22Rv1 (cell line): ENCODE data around the gene PTPRM.

Experiments used
- H3K27ac ChIP-seq: fragments of 450-650 bp; 2 replicates; pipeline ENCODE4 v1.5.1; 2017
- ZFX ChIP-seq: fragments of 450-650 bp; IDR thresholded peaks from 2 replicates; pipeline ENCODE4 v1.6.1; 2017; ENCODE audit warnings: antibody characterized with exemption, borderline replicate concordance
- TF ChIP-seq, protein P1 (sequence below): fragments of 450-650 bp; IDR thresholded peaks from 2 replicates; pipeline ENCODE4 v1.5.1; 2017; ENCODE audit warnings: mild to moderate bottlenecking

PTPRM gene

DNA sequence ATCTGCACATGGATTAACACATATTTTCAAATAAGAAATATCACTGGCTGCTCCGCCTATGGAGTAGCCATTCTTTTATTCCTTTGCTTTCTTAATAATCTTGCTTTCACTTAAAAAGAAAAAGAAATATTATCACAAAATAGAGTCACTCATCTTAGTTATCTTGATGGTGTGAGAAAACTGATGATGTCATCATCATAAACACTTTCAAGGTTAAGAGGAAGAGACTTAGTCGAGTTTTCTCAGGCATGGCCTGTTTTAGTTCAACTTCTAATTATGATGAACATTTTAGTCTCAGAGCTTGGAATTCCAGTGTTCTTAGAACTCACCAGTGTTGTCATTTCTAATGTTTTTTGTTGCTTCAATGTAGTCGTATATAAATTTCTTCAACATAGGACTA lies 506.1 kb downstream of the PTPRM start:
- TF ChIP-seq, protein P1, sequence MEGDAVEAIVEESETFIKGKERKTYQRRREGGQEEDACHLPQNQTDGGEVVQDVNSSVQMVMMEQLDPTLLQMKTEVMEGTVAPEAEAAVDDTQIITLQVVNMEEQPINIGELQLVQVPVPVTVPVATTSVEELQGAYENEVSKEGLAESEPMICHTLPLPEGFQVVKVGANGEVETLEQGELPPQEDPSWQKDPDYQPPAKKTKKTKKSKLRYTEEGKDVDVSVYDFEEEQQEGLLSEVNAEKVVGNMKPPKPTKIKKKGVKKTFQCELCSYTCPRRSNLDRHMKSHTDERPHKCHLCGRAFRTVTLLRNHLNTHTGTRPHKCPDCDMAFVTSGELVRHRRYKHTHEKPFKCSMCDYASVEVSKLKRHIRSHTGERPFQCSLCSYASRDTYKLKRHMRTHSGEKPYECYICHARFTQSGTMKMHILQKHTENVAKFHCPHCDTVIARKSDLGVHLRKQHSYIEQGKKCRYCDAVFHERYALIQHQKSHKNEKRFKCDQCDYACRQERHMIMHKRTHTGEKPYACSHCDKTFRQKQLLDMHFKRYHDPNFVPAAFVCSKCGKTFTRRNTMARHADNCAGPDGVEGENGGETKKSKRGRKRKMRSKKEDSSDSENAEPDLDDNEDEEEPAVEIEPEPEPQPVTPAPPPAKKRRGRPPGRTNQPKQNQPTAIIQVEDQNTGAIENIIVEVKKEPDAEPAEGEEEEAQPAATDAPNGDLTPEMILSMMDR = no peak
- TF ChIP-seq ZFX = no peak
- H3K27ac ChIP-seq = no peak overlapping the region

DNA sequence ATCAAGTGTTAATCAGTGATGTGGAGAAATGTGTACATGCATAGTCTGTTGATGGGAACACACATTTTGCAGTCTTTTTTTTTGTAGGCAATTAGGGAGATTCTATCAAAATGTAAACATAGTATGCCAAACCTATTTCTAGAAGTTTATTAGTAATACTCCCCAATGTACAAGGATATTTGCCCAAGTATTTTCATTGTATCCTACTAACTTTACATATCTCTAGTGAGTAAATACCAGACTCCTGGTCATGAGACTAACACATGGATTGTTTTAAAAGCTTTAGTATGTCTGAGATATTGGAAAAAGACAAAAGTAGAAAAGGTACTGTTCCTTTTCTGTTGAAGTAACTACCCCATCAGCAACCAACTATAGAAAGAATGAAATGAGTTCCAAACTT lies 513.0 kb downstream of the PTPRM start:
- TF ChIP-seq, protein P1 = no peak
- TF ChIP-seq ZFX = no peak
- H3K27ac ChIP-seq = no peak overlapping the region

DNA sequence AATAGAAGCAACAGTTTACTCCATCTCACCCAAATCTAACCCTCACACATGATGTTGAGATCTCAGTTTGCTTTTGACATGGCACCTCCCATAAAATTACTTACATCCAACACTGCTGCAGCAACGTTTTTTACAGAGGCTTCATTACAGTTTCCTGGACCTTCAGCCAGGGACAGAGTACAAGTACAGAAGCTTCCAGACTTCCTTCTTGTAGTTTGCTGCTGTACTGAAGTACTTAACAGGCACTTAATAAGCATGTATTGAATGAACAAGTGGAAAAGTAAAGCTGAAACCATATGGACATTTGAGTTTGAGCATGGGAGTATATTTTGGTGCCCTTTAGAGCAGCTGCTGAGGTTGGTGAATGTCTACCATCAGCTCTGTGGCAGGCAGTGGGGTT lies 514.2 kb downstream of the PTPRM start:
- no peak for TF ChIP-seq ZFX
- TF ChIP-seq, protein P1 = no peak
- no peak overlapping the region for H3K27ac ChIP-seq

DNA sequence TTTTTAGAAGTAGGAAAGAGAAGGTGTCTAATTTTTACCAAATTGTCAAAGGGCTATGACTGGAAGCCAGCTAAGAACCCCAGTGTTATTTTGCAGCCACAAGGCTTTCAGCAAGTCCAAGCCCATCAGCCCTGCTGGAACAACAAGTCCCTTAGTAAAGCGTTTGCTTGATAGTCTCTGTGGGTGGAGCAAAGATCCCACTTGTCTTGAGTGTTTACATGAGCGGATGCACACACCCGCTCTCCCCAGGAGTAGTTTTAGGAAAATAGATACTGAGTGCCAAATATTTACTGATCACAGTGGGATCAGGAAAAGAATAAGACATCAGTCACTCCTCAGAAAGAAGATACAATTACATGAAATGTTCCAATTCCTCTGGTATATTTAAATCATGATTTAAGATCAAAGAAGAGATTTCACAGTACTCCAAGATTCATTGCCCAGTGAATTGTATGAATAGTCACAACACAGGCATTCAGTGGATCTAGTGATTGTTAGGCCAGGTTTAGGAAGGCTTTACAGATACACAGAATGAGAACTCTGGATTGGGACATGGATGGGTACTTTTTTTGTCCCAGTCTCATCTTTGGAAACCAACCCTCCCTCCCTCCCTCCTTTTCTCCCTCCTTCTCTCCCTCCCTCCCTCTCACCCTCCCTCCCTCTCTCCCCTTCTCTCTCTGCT lies 514.9 kb downstream of the PTPRM start:
- no peak overlapping the region for H3K27ac ChIP-seq
- TF ChIP-seq, protein P1 = no peak
- no peak for TF ChIP-seq ZFX

DNA sequence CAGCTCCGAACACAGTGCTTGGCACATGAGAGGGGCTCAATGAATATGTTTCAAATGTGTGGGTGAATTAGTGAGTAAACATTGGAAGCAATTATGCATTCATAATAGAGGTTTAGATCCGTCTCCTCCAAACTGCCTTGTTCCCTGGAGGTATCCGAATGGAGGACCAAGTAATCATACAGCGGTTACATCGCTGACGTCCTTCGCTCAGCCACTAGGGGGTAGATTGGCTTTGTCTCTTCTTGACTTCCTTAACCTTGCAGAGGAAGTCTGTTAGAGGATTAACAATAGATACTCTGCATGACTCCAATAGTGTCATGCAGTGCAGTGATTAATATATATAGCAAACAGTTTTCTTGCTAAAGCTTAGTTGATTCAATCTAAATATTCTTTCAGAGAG lies 517.0 kb downstream of the PTPRM start:
- no peak for TF ChIP-seq ZFX
- TF ChIP-seq, protein P1 = peak; percentile 49
- no peak overlapping the region for H3K27ac ChIP-seq

DNA sequence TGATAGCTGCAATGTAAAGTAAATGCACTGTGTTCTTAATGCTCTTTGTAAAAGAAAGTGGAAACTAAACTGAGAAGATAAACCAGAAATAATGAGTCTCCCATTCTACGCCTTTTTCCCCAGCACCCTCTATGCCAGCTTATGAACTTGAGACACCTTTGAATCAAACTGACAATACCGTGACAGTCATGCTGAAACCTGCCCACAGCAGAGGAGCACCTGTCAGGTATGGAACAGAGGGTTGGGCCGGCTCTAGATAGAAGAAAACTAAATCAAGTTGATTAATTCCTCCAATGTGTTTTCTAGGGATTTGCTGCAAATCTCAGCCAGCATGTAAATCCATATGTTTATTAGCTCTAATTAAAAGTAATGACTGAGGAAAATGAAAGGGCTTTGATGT lies 521.5 kb downstream of the PTPRM start:
- no peak for TF ChIP-seq ZFX
- TF ChIP-seq, protein P1 = no peak
- H3K27ac ChIP-seq = no peak overlapping the region

DNA sequence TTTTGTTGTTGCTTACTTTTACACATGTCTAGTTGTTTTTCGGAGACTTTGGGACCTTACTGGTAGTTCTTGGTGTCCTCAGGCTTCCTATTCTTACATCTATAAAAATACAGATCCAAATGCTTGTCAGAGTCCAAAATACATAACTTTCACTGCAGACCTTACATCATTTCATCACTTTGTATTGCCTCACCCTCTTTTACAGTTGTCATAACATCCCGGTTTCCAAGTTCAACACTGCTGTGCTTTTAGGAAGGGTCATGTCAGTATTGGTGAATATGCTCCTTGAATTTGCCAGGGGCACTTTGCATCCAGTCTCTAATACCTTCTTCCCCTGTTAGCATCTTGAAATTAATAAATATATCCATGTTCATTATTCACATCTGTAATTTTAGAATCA lies 523.9 kb downstream of the PTPRM start:
- TF ChIP-seq, protein P1 = no peak
- TF ChIP-seq ZFX = no peak
- H3K27ac ChIP-seq = no peak overlapping the region
